T follicular helper cell (primary cell): ENCODE data around the gene DRAM2.

ENCODE experiments used
- DNase-seq: peaks from one replicate; pipeline ENCODE4 v3.0.0-alpha.2; 2020; ENCODE audit warnings: low read depth
- total RNA-seq, 2 experiments: gene quantifications; one replicate each; lab custom pipeline; 2026; lab: John Stamatoyannopoulos, UW

Gene DRAM2
- 14.9 to 39.4 reads per million in 2 experiments for total RNA-seq

GRCh38 chr1:111139956-111140679 is at the start of gene DRAM2, which contains the start of gene CEPT1:
DRAM2 (minus strand) TSS chr1:111140093; CDS start chr1:111131554, 8,539 bp downstream.
CEPT1 (plus strand) TSS chr1:111140223; CDS start chr1:111147715, 7,492 bp downstream.
- DNase-seq: peak; percentile 89

- no peak for DNase-seq
Measured at GRCh38 chr1:111184663-111185062, 44.8 kb upstream of the DRAM2 start.

GRCh38 chr1:111183308-111184069 is 43.6 kb upstream of the DRAM2 start:
- DNase-seq: no peak

GRCh38 chr1:111182052-111182451 is 42.2 kb upstream of the DRAM2 start:
- DNase-seq: no peak

- no peak for DNase-seq
Measured at GRCh38 chr1:111179968-111180533, 40.2 kb upstream of the DRAM2 start.

GRCh38 chr1:111176678-111177077 is 36.8 kb upstream of the DRAM2 start:
- DNase-seq: no peak

- no peak for DNase-seq
Measured at GRCh38 chr1:111175349-111175748, 35.5 kb upstream of the DRAM2 start.

- DNase-seq: no peak
Measured at GRCh38 chr1:111174070-111174469, 34.2 kb upstream of the DRAM2 start.

GRCh38 chr1:111172463-111172862 is 32.6 kb upstream of the DRAM2 start:
- no peak for DNase-seq

GRCh38 chr1:111164151-111164550 is 24.3 kb upstream of the DRAM2 start:
- no peak for DNase-seq

GRCh38 chr1:111163363-111163762 is 23.5 kb upstream of the DRAM2 start:
- no peak for DNase-seq

GRCh38 chr1:111162488-111162880 is 22.6 kb upstream of the DRAM2 start:
- no peak for DNase-seq

- no peak for DNase-seq
Measured at GRCh38 chr1:111161843-111162487, 22.1 kb upstream of the DRAM2 start.

- no peak for DNase-seq
Measured at GRCh38 chr1:111157431-111157830, 17.5 kb upstream of the DRAM2 start.

- no peak for DNase-seq
Measured at GRCh38 chr1:111154021-111154999, 14.4 kb upstream of the DRAM2 start.

- no peak for DNase-seq
Measured at GRCh38 chr1:111151838-111152237, 11.9 kb upstream of the DRAM2 start.

- no peak for DNase-seq
Measured at GRCh38 chr1:111148376-111148881, 8.5 kb upstream of the DRAM2 start.

- DNase-seq: no peak
Measured at GRCh38 chr1:111147948-111148347, 8.1 kb upstream of the DRAM2 start.

GRCh38 chr1:111145963-111146768 is 6.3 kb upstream of the DRAM2 start:
- DNase-seq: no peak

- no peak for DNase-seq
Measured at GRCh38 chr1:111145542-111145941, 5.6 kb upstream of the DRAM2 start.
